SK-N-SH (cell line): ENCODE data around the gene C3orf52. TPM values are rescaled to one million over a fixed set of nuclear protein-coding genes. Genes with fewer than 3 reads are reported as not detected.

Experiments
- CTCF ChIA-PET: fragments of 300-600, 350-600 bp; formaldehyde crosslinking; extraction: SDS; loops from one replicate; lab custom pipeline; 2021; lab: Yijun Ruan, JAX
- POLR2A ChIA-PET: fragments of 350-600 bp; sonication (Branson Sonifier 250); formaldehyde crosslinking; extraction: SDS; loops from one replicate; lab custom pipeline; 2020; ENCODE audit warnings: antibody characterized with exemption, inconsistent platforms; lab: Yijun Ruan, JAX
- DNase-seq: peaks from one replicate; pipeline ENCODE4 v3.0.0; 2012
- H2AFZ ChIP-seq: fragments of 200-600 bp; sonication (generic); 2 replicates; pipeline ENCODE4 v1.8.1; 2016; ENCODE audit warnings: antibody characterized with exemption, mild to moderate bottlenecking, low read depth
- H3F3A ChIP-seq: fragments of 200-600 bp; sonication (generic); replicated peaks from 2 replicates; pipeline ENCODE3; 2016; ENCODE audit warnings: antibody characterized with exemption, mild to moderate bottlenecking; ENCODE audit not compliant: insufficient read depth
- H3K27ac ChIP-seq, 2 experiments: fragments of 200-500 bp in 1 of 2; fragments of 200-600 bp in 1 of 2; sonication (Bioruptor generic) in 1 of 2; sonication (generic), shearing (Covaris generic) in 1 of 2; 2 replicates each; pipeline versions ENCODE4 v1.5.1 to v1.6.1; 2014 to 2016; ENCODE audit warnings: low read depth in 2 of 2, inconsistent platforms in 1 of 2, low read length in 1 of 2, mild to moderate bottlenecking in 1 of 2, mixed read lengths in 1 of 2
- H3K27me3 ChIP-seq: fragments of 200-600 bp; sonication (generic), shearing (Covaris generic); 2 replicates; pipeline ENCODE4 v1.6.1; 2016; ENCODE audit warnings: mixed run types; ENCODE audit not compliant: insufficient read depth
- H3K36me3 ChIP-seq, 2 experiments: fragments of 200-500 bp in 1 of 2; fragments of 200-600 bp in 1 of 2; sonication (Bioruptor generic) in 1 of 2; sonication (generic) in 1 of 2; replicated peaks in 1 of 2; 2 replicates each; pipeline versions ENCODE3 to v1.5.1; 2014 to 2016; ENCODE audit warnings: low read length in 1 of 2, mild to moderate bottlenecking in 1 of 2; ENCODE audit not compliant: insufficient read depth in 2 of 2, control insufficient read depth in 1 of 2
- H3K4me1 ChIP-seq, 2 experiments: fragments of 200-500 bp in 1 of 2; fragments of 200-600 bp in 1 of 2; sonication (Bioruptor generic) in 1 of 2; sonication (generic), shearing (Covaris generic) in 1 of 2; 2 replicates each; pipeline versions ENCODE4 v1.5.1 to v1.6.1; 2014 to 2016; ENCODE audit warnings: low read depth in 1 of 2, low read length in 1 of 2, mixed run types in 1 of 2; ENCODE audit not compliant: insufficient read depth in 2 of 2, control insufficient read depth in 1 of 2
- H3K4me2 ChIP-seq: fragments of 200-600 bp; sonication (generic), shearing (Covaris generic); 2 replicates; pipeline ENCODE4 v1.6.1; 2017; ENCODE audit warnings: mixed run types
- H3K4me3 ChIP-seq, 2 experiments: fragments of 200-500 bp in 1 of 2; fragments of 200-600 bp in 1 of 2; sonication (Bioruptor generic) in 1 of 2; sonication (generic), shearing (Covaris generic) in 1 of 2; 2 replicates each; pipeline versions ENCODE4 v1.5.1 to v1.8.1; 2014 to 2016; ENCODE audit warnings: low read depth in 2 of 2, inconsistent platforms in 1 of 2, low read length in 1 of 2, mild to moderate bottlenecking in 1 of 2, mixed read lengths in 1 of 2, moderate library complexity in 1 of 2
- H3K79me2 ChIP-seq: fragments of 200-600 bp; sonication (generic); 2 replicates; pipeline ENCODE4 v1.8.1; 2017; ENCODE audit warnings: mild to moderate bottlenecking; ENCODE audit not compliant: insufficient read depth
- H3K9ac ChIP-seq: fragments of 200-600 bp; sonication (generic); 2 replicates; pipeline ENCODE4 v1.6.1; 2017; ENCODE audit warnings: mixed run types
- H3K9me2 ChIP-seq: fragments of 200-600 bp; sonication (generic); 2 replicates; pipeline ENCODE4 v1.6.1; 2017; ENCODE audit warnings: mixed run types
- H3K9me3 ChIP-seq: fragments of 200-600 bp; sonication (generic); 2 replicates; pipeline ENCODE4 v1.6.1; 2017; ENCODE audit warnings: mixed run types, mild to moderate bottlenecking, moderate library complexity
- H4K20me1 ChIP-seq: fragments of 200-600 bp; sonication (generic); 2 replicates; pipeline ENCODE4 v1.6.1; 2017; ENCODE audit warnings: mild to moderate bottlenecking, mixed run types; ENCODE audit not compliant: insufficient read depth
- GATA2 ChIP-seq: sonication (generic); formaldehyde crosslinking; IDR thresholded peaks from 2 replicates; pipeline ENCODE4 v1.5.0; 2020; ENCODE audit warnings: mild to moderate bottlenecking, missing genetic modification reagents
- IRF3 ChIP-seq: fragments of 150-350 bp; IDR thresholded peaks from 2 replicates; pipeline ENCODE4 v1.6.1; 2016; ENCODE audit warnings: mild to moderate bottlenecking, low read depth, low read length
- JUND ChIP-seq: IDR thresholded peaks from 2 replicates; pipeline ENCODE4 v1.4.0; 2012
- NRF1 ChIP-seq: IDR thresholded peaks from 2 replicates; pipeline ENCODE4 v1.6.1; 2012; ENCODE audit warnings: low read depth, mild to moderate bottlenecking, low read length
- POLR2AphosphoS5 ChIP-seq: IDR thresholded peaks from 2 replicates; pipeline ENCODE4 v1.6.1; 2012; ENCODE audit warnings: low read depth, low read length
- TCF12 ChIP-seq: IDR thresholded peaks from 2 replicates; pipeline ENCODE4 v1.4.0; 2012
- TEAD4 ChIP-seq: IDR thresholded peaks from 2 replicates; pipeline ENCODE4 v1.4.0; 2012; ENCODE audit warnings: mild to moderate bottlenecking, borderline replicate concordance; ENCODE audit not compliant: insufficient read depth
- WGBS: methylation state at CpG from one replicate; pipeline ENCODE4 v1.1.6; 2017; ENCODE audit warnings: low lambda C conversion rate; 5-methylcytosine and 5-hydroxymethylcytosine counted together
- polyA plus RNA-seq, 3 experiments: library from polyadenylated mRNA; depleted of rRNA; stranded (reverse); fragments of >200 nt; gene quantifications; 2 replicates each; pipeline ENCODE4 v1.2.3, GENCODE V29; 2012

The C3orf52 gene
- polyA plus RNA-seq, 1 of the 3 experiments (the other 2 are of a cell fraction): 5.4 TPM

- TF ChIP-seq NRF1 (no peak), JUND (no peak), POLR2AphosphoS5 (no peak), TEAD4 (no peak), IRF3 (no peak)
- H3K79me2 ChIP-seq: no peaks in the 10 kb centered on the region
- H3K4me3 ChIP-seq: no peak overlapping the region
- 86% methylated on average over 9 of the region's 9 CpGs for WGBS
- H4K20me1 ChIP-seq: no peaks in the 10 kb centered on the region
- H3K9ac ChIP-seq: no peak overlapping the region
- H3F3A ChIP-seq: no peaks in the 10 kb centered on the region
- no peak overlapping the region for H3K4me2 ChIP-seq
- POLR2A ChIA-PET: no interaction called here
- peaks cover 0 to 12% of the 10 kb centered on the region in 2 experiments for H3K36me3 ChIP-seq
- no peak for DNase-seq
- no peaks in the 10 kb centered on the region for H3K9me3 ChIP-seq
- no peaks in the 10 kb centered on the region for H3K27me3 ChIP-seq
- H3K4me1 ChIP-seq: no peaks in the 10 kb centered on the region; a peak in 1 of 4 replicates
- H3K27ac ChIP-seq: no peak overlapping the region
- CTCF ChIA-PET: interaction anchor here (1.1 to 2.1 kb wide), 2 partner anchors 9 to 400 kb away, joined by 5 to 9 read pairs; no protein-coding TSS in a partner anchor
- H3K9me2 ChIP-seq: no peaks in the 10 kb centered on the region
- H2AFZ ChIP-seq: no peak overlapping the region
Measured at GRCh38 chr3:112119962-112120836, 34.0 kb downstream of the C3orf52 start.

GRCh38 chr3:112121577-112122547 is 35.7 kb downstream of the C3orf52 start:
- ChIA-PET POLR2A (no interaction called here), CTCF (interaction anchor here (2.1 kb wide), 1 partner anchor 10 kb away, joined by 9 read pairs; no protein-coding TSS in a partner anchor)
- Histone ChIP-seq H3F3A (no peaks in the 10 kb centered on the region), H3K4me1 (no peaks in the 10 kb centered on the region), H3K9me2 (no peaks in the 10 kb centered on the region), H4K20me1 (no peaks in the 10 kb centered on the region), H3K9me3 (no peaks in the 10 kb centered on the region), H3K4me3 (no peak overlapping the region), H3K27ac (no peak overlapping the region), H3K79me2 (no peaks in the 10 kb centered on the region), H3K27me3 (no peaks in the 10 kb centered on the region), H3K36me3 (peaks cover 0 to 5% of the 10 kb centered on the region in 2 experiments), H3K4me2 (no peak overlapping the region), H2AFZ (no peak overlapping the region), H3K9ac (no peak overlapping the region)
- DNase-seq: no peak
- 89% methylated on average over 2 of the region's 2 CpGs for WGBS
- TF ChIP-seq GATA2 (CRISPR knock-in tag) (peak; percentile 50; the same call in 1 of the 2 replicates), NRF1 (no peak), TCF12 (no peak)
